Activated CD8-positive, alpha-beta T cell treated with anti-CD3 and anti-CD28 coated beads for 36 hours (primary cell): ENCODE data around the gene GPX1. TPM values are rescaled to one million over a fixed set of nuclear protein-coding genes. Genes with fewer than 3 reads are reported as not detected.

Experiments
- ATAC-seq: fragments of 200-7000 bp; cut with Tn5 transposase; one replicate; pipeline ENCODE4 v1.10.0; 2021; ENCODE audit warnings: mild to moderate bottlenecking, moderate library complexity
- CTCF ChIA-PET: fragments of 350-600 bp; sonication (Branson Sonifier 250); formaldehyde crosslinking; loops from one replicate; lab custom pipeline; 2021; ENCODE audit warnings: antibody characterized with exemption; lab: Charles Lee
- POLR2A ChIA-PET: fragments of 350-600 bp; sonication (Branson Sonifier 250); formaldehyde crosslinking; loops from one replicate; lab custom pipeline; 2021; ENCODE audit warnings: antibody characterized with exemption; lab: Charles Lee
- DNase-seq: peaks from one replicate; pipeline ENCODE4 v3.0.0-alpha.2; 2020
- H3K27ac Mint-ChIP-seq: one replicate; pipeline ENCODE4 v1.8.0; 2021; ENCODE audit warnings: mild to moderate bottlenecking, mixed read lengths
- H3K27me3 Mint-ChIP-seq: one replicate; pipeline ENCODE4 v1.8.0; 2021; ENCODE audit warnings: mixed read lengths
- H3K36me3 Mint-ChIP-seq: one replicate; pipeline ENCODE4 v1.8.0; 2021; ENCODE audit warnings: low read depth, mixed read lengths
- H3K4me1 Mint-ChIP-seq: one replicate; pipeline ENCODE4 v1.8.0; 2021; ENCODE audit warnings: low read depth, mixed read lengths
- H3K4me3 Mint-ChIP-seq: one replicate; pipeline ENCODE4 v1.8.0; 2021; ENCODE audit warnings: mild to moderate bottlenecking, moderate library complexity, mixed read lengths
- H3K9me3 Mint-ChIP-seq: one replicate; pipeline ENCODE4 v1.8.0; 2021; ENCODE audit warnings: mixed read lengths
- intact Hi-C: fragments of 100-400 bp; cut with micrococcal nuclease; formaldehyde crosslinking; loops from one replicate; pipeline ENCODE4 v1.10.0; 2022
- total RNA-seq, 2 experiments: library from RNA; stranded (reverse); gene quantifications; one replicate each; pipeline ENCODE4 v1.2.3, GENCODE V29; 2021
- TF ChIP-seq, protein P1 (sequence below): fragments of 200-600 bp; IDR thresholded peaks from one replicate; pipeline ENCODE4 v1.8.0; 2022; ENCODE audit warnings: antibody characterized with exemption, mild to moderate bottlenecking

The GPX1 gene
- total RNA-seq, 2 experiments from 2014 or later: 201 to 202 TPM

GRCh38 chr3:49341996-49342395 lies 16.2 kb downstream of the GPX1 start:
- TF ChIP-seq, protein P1, sequence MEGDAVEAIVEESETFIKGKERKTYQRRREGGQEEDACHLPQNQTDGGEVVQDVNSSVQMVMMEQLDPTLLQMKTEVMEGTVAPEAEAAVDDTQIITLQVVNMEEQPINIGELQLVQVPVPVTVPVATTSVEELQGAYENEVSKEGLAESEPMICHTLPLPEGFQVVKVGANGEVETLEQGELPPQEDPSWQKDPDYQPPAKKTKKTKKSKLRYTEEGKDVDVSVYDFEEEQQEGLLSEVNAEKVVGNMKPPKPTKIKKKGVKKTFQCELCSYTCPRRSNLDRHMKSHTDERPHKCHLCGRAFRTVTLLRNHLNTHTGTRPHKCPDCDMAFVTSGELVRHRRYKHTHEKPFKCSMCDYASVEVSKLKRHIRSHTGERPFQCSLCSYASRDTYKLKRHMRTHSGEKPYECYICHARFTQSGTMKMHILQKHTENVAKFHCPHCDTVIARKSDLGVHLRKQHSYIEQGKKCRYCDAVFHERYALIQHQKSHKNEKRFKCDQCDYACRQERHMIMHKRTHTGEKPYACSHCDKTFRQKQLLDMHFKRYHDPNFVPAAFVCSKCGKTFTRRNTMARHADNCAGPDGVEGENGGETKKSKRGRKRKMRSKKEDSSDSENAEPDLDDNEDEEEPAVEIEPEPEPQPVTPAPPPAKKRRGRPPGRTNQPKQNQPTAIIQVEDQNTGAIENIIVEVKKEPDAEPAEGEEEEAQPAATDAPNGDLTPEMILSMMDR: no peak
- H3K9me3 Mint-ChIP-seq: no peaks in the 10 kb centered on the region
- H3K27me3 Mint-ChIP-seq: no peaks in the 10 kb centered on the region
- peaks cover 7% of the 10 kb centered on the region for H3K36me3 Mint-ChIP-seq
- peaks cover 35% of the 10 kb centered on the region for H3K4me1 Mint-ChIP-seq
- intact Hi-C loops: no loop called here
- DNase-seq (peak; percentile 26), ATAC-seq (no peak)
- ChIA-PET POLR2A (interaction anchor here (0.9 to 1.0 kb wide), 2 partner anchors 30 to 87 kb away, joined by 3 read pairs; no protein-coding TSS in a partner anchor), CTCF (interaction anchor here (0.8 kb wide), 1 partner anchor 107 kb away, joined by 6 read pairs; no protein-coding TSS in a partner anchor)
- peak overlapping the region; percentile 96 for H3K27ac Mint-ChIP-seq
- peak overlapping the region; percentile 10 for H3K4me3 Mint-ChIP-seq

GRCh38 chr3:49339941-49340800 lies 18.0 kb downstream of the GPX1 start, which contains the start of gene USP4:
USP4 (minus strand) TSS chr3:49340053; CDS start chr3:49340024, 29 bp downstream.
- CTCF ChIA-PET: interaction anchor here (0.7 to 2.6 kb wide), 25 partner anchors 9 to 200 kb away, joined by 3 to 31 read pairs (median 4); partner anchors contain the start of genes DAG1, GPX1, KLHDC8B and RHOA
- TF ChIP-seq, protein P1: no peak
- POLR2A ChIA-PET: interaction anchor here (0.6 to 3.1 kb wide), 34 partner anchors 10 to 833 kb away, joined by 3 to 37 read pairs (median 4); partner anchors contain the start of genes C3orf62, DAG1, GPX1 and NICN1
- H3K27me3 Mint-ChIP-seq: no peaks in the 10 kb centered on the region
- peak; percentile 86 for ATAC-seq
- no peaks in the 10 kb centered on the region for H3K9me3 Mint-ChIP-seq
- peak within 1 kb of the TSS; percentile 96 for H3K27ac Mint-ChIP-seq
- H3K4me3 Mint-ChIP-seq: peak within 1 kb of the TSS; percentile 97
- peaks cover 40% of the 10 kb centered on the region for H3K4me1 Mint-ChIP-seq
- H3K36me3 Mint-ChIP-seq: peaks cover 11% of the 10 kb centered on the region
- peak; percentile 97 for DNase-seq
- intact Hi-C loops: loop anchor here (1.0 kb wide), 2 partner anchors 72 to 109 kb away; partner anchors contain the start of gene TCTA

DNA sequence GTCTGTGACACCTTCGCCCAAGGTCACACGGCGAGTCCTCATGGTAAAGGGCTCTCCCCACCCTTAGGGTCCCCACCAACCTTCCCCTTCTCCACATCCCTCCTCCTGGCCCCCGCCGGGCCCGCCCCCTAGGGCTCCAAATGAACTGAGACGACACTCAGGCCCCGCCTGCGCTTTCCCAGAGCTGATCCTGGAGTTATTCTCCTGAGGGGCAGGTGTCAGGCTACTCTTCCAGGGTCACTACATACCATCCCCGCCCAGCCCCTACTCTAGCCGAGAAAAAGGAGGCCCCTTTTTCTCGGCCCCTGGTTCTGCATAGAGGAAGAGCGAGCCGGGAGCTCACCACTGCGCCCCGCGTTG lies 18.6 kb downstream of the GPX1 start:
- intact Hi-C loops: no loop called here
- DNase-seq (no peak), ATAC-seq (peak; percentile 2)
- H3K9me3 Mint-ChIP-seq: no peaks in the 10 kb centered on the region
- peaks cover 17% of the 10 kb centered on the region for H3K36me3 Mint-ChIP-seq
- ChIA-PET CTCF (interaction anchor here (0.9 to 3.0 kb wide), 20 partner anchors 10 to 169 kb away, joined by 3 to 31 read pairs (median 6); partner anchors contain the start of genes DAG1, GPX1, KLHDC8B and RHOA), POLR2A (interaction anchor here (0.6 to 3.1 kb wide), 30 partner anchors 11 to 832 kb away, joined by 3 to 37 read pairs (median 4); partner anchors contain the start of genes C3orf62, DAG1, GPX1 and NICN1)
- TF ChIP-seq, protein P1: no peak
- H3K4me3 Mint-ChIP-seq: peak overlapping the region; percentile 97
- H3K4me1 Mint-ChIP-seq: peaks cover 39% of the 10 kb centered on the region
- no peaks in the 10 kb centered on the region for H3K27me3 Mint-ChIP-seq
- peak overlapping the region; percentile 96 for H3K27ac Mint-ChIP-seq

- peak overlapping the region; percentile 82 for H3K27ac Mint-ChIP-seq
- H3K4me3 Mint-ChIP-seq: no peak overlapping the region
- intact Hi-C loops: no loop called here
- peaks cover 31% of the 10 kb centered on the region for H3K4me1 Mint-ChIP-seq
- peaks cover 43% of the 10 kb centered on the region for H3K36me3 Mint-ChIP-seq
- H3K9me3 Mint-ChIP-seq: no peaks in the 10 kb centered on the region
- CTCF ChIA-PET: interaction anchor here (1.2 to 3.2 kb wide), 3 partner anchors 10 to 115 kb away, joined by 5 to 19 read pairs (median 11); no protein-coding TSS in a partner anchor
- no peak for ATAC-seq
- TF ChIP-seq, protein P1: no peak
- H3K27me3 Mint-ChIP-seq: no peaks in the 10 kb centered on the region
- DNase-seq: no peak
- POLR2A ChIA-PET: interaction anchor here (0.6 kb wide), 1 partner anchor 793 kb away, joined by 3 read pairs; no protein-coding TSS in a partner anchor
Observed at GRCh38 chr3:49333916-49334633, 24.1 kb downstream of the GPX1 start.
